Upper lobe of right lung (tissue), 1 donor: ENCODE results near the gene SCG3. TPM values are rescaled to one million over a fixed set of nuclear protein-coding genes. Genes with fewer than 3 reads are reported as not detected.

Experiments
- ATAC-seq: fragments of 200-7000 bp; cut with Tn5 transposase; one replicate; pipeline ENCODE4 v1.9.1; 2020; ENCODE audit warnings: mild to moderate bottlenecking, moderate library complexity
- DNase-seq: peaks from one replicate; pipeline ENCODE4 v3.0.0-alpha.2; 2020
- H3K27ac ChIP-seq: fragments of 200-600 bp; one replicate; pipeline ENCODE4 v1.8.0; 2022
- H3K27me3 ChIP-seq: fragments of 200-600 bp; one replicate; pipeline ENCODE4 v1.8.0; 2022; ENCODE audit warnings: mild to moderate bottlenecking
- H3K36me3 ChIP-seq: fragments of 200-600 bp; one replicate; pipeline ENCODE4 v1.8.0; 2022
- H3K4me1 ChIP-seq: fragments of 200-600 bp; one replicate; pipeline ENCODE4 v1.8.0; 2022
- H3K4me3 ChIP-seq: fragments of 200-600 bp; one replicate; pipeline ENCODE4 v1.8.0; 2022; ENCODE audit warnings: mild to moderate bottlenecking
- H3K9me3 ChIP-seq: fragments of 200-600 bp; one replicate; pipeline ENCODE4 v1.8.0; 2022
- intact Hi-C: fragments of 100-400 bp; cut with DNase I; formaldehyde crosslinking; loops from one replicate; pipeline ENCODE4 v1.11.0; 2022
- total RNA-seq: library from RNA; stranded (reverse); fragmentation: NEBNext Ultra II Directional; extraction: Animal tissue kit (Norgen Biotek cat#: 25700); gene quantifications from one replicate; pipeline ENCODE4 v1.2.1, GENCODE V29; 2021
- TF ChIP-seq, protein P1 (sequence below): fragments of 200-600 bp; IDR thresholded peaks from one replicate; pipeline ENCODE4 v1.8.0; 2022; ENCODE audit warnings: antibody characterized with exemption
- donor health status: DM: no; HTN: yes; CAD: no; lungs with severe emphysema.

SCG3 gene
- total RNA-seq, 1 donor from 2014 or later: 0.17 TPM

DNA sequence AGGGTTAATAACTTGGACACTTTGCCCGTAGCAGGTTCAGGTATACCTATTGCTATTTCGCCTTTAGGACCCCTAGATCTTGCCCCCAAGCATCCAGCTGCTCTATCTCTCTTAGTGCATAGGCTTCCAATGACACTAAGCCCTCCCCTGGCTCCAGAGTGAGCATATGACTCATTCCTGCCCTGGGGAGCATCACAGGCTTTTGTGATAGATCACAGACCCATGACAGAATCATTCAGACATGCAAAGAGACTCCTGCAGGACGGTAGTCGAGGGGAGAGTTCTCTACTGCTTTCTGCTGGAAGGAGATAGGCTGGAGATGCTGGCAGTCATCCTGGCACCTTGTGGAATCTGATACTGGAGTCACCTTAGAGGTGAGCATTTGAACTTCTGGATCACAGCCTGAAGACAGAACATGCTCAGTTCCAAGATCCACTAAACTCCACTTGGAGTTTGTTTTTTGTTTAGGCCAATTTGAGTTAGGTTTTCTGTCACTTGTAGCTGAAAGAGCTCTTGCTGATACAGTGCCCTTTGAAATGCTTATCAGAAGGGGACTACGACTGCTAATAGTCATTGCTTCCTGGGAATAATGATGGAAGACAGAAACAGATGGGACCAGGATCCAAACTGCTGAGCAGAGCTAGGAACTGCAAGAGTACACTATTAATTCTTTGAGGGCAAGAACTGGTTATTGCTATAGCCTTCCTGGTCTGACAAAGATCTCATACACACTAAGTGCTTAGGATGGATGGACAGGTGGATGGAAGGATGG, 45.2 kb downstream of the SCG3 start:
- intact Hi-C loops: no loop called here
- peaks cover 32% of the 10 kb centered on the region for H3K4me1 ChIP-seq
- H3K9me3 ChIP-seq: no peaks in the 10 kb centered on the region
- H3K27me3 ChIP-seq: no peaks in the 10 kb centered on the region
- no peak overlapping the region for H3K27ac ChIP-seq
- DNase-seq (no peak), ATAC-seq (peak; percentile 54)
- H3K36me3 ChIP-seq: peaks cover 19% of the 10 kb centered on the region
- H3K4me3 ChIP-seq: no peak overlapping the region
- TF ChIP-seq, protein P1, sequence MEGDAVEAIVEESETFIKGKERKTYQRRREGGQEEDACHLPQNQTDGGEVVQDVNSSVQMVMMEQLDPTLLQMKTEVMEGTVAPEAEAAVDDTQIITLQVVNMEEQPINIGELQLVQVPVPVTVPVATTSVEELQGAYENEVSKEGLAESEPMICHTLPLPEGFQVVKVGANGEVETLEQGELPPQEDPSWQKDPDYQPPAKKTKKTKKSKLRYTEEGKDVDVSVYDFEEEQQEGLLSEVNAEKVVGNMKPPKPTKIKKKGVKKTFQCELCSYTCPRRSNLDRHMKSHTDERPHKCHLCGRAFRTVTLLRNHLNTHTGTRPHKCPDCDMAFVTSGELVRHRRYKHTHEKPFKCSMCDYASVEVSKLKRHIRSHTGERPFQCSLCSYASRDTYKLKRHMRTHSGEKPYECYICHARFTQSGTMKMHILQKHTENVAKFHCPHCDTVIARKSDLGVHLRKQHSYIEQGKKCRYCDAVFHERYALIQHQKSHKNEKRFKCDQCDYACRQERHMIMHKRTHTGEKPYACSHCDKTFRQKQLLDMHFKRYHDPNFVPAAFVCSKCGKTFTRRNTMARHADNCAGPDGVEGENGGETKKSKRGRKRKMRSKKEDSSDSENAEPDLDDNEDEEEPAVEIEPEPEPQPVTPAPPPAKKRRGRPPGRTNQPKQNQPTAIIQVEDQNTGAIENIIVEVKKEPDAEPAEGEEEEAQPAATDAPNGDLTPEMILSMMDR: no peak

DNA sequence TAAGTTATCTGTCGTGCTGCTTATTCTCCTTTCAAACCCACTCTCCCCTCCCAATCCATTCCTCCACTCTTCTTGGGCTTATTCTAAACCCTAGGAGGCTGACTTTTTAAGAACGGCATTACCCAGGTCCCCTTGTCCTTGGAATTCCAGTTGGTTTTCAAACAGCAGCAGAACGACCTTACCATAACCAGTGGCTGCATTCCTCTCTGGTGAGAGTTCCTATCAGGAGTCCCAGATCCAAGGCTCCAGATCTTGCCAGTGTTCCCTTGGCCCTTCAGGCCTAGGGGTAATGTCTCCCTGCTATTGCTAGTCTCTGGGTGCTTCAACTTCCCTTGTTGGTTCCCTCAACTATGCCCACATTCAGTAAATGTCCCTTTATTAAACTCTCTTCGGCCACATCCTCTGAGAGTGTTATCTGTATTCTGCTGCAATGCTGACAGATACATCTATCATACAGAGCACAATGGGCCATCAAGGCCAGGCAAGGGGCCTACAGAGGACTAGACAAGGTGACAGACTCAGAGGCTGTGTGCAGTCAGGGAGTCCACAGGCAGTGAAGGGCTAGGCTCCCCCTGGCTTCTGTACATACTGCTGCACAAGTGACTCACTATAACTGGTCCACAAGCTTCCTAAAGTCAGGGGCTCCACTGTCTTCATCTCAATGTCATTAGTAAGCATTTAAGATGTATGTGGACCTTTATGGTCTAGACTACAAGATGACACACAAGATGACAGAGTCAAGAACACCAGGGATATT, 46.0 kb downstream of the SCG3 start:
- peaks cover 15% of the 10 kb centered on the region for H3K36me3 ChIP-seq
- TF ChIP-seq, protein P1: no peak
- H3K4me3 ChIP-seq: no peak overlapping the region
- no peak for DNase-seq
- H3K27me3 ChIP-seq: no peaks in the 10 kb centered on the region
- no peaks in the 10 kb centered on the region for H3K9me3 ChIP-seq
- intact Hi-C loops: no loop called here
- H3K4me1 ChIP-seq: peaks cover 41% of the 10 kb centered on the region
- peak; percentile 31 for ATAC-seq
- no peak overlapping the region for H3K27ac ChIP-seq

DNA sequence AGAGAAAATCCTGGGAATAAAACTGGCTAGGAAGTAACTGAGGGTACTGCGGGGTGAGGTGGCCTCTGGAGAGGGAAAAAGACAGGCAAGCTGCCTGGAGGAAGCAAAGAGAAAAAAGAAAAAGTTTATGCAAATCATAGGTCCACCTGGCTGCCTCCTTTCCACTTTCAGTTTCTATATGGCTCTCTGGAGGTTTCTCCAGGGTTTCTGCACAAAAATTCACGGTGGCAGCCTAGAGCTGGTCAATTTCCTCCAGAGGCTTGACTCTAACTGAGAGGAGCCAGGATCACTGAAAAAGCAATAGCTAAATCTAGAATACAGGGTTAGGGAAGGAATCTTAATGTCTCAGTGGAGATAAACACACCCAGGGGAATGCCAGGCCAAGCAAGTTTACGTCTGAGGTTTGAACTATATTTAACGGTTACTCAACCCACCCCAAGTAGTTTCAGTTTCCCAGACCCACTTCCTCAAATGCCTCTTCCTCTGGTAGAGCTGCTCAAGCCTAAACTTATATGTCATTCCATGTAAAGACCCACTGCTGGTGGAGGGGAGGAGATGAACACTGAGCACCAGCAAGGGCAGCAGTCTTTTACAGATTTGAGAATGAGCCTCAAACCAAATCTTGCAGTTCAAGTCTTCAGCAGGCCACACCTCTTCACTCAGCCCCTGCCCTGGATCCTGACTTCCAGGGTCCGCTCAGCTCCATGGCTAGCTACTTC, 50.4 kb downstream of the SCG3 start:
- Histone ChIP-seq H3K27ac (peak overlapping the region; percentile 88), H3K4me1 (peaks cover 45% of the 10 kb centered on the region), H3K9me3 (no peaks in the 10 kb centered on the region), H3K27me3 (no peaks in the 10 kb centered on the region), H3K4me3 (peak overlapping the region; percentile 47), H3K36me3 (no peaks in the 10 kb centered on the region)
- intact Hi-C loops: no loop called here
- ATAC-seq (peak; percentile 92), DNase-seq (no peak)
- TF ChIP-seq, protein P1: no peak

DNA sequence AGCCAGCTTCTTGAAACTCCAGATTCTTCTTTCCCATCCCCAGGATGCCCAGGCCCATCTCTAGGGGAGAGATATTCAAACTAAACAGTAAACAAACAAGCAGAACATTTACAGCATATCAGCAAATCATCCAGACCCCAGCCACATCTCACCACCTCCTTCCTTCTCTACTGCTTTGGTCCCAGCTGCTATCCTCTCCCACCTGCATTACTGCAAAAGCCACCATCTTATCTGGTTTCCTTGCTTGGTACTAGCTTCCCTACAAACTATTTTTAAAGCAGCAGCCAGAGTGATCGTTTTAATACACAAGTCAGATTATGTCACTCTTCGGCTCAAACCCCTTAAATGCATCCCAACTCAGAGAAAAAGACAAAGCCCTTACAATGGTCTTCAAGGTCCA, 51.3 kb downstream of the SCG3 start:
- no peak for DNase-seq
- H3K4me3 ChIP-seq: no peak overlapping the region
- intact Hi-C loops: no loop called here
- ATAC-seq: no peak
- peaks cover 44% of the 10 kb centered on the region for H3K4me1 ChIP-seq
- H3K27me3 ChIP-seq: no peaks in the 10 kb centered on the region
- H3K27ac ChIP-seq: peak overlapping the region; percentile 88
- TF ChIP-seq, protein P1: no peak
- no peaks in the 10 kb centered on the region for H3K9me3 ChIP-seq
- no peaks in the 10 kb centered on the region for H3K36me3 ChIP-seq

DNA sequence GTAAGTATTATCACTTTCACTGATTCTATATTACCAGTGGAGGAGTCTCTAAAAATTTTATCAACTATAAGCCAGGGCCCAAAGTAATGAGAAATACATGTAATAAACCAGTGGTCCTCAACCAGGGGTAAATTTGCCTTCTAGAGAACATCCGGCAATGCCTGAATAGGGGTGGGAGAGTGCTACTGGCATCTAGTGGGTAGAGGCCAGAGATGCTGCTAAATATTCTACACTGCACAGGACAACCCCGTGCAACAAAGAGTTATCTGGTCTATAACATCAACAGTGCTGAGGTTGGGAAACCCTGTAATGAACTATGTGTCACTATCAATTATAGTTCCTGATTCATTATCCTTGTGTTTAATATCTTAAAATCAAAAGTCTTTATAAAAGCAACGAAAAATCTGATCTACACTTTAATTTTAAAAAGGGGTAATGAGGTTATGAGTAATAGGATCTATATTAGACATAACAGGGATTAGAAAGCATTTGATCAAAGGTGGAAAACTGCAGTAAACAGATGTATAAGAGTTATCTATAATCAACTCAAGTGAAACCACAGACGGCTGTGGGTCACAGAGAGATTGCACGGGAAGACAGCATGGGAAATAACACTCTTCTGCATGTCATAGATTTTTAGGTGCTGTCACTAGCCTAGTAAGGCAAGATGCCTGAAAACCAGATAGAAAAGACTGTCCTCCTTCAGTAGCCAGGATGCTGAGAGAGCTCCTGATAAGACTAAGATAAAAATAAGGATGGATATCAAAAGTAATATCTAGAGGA, 54.1 kb downstream of the SCG3 start:
- peaks cover 47% of the 10 kb centered on the region for H3K4me1 ChIP-seq
- H3K27me3 ChIP-seq: no peaks in the 10 kb centered on the region
- TF ChIP-seq, protein P1: no peak
- no peaks in the 10 kb centered on the region for H3K36me3 ChIP-seq
- no peak for ATAC-seq
- H3K27ac ChIP-seq: no peak overlapping the region
- intact Hi-C loops: no loop called here
- peak overlapping the region; percentile 83 for H3K4me3 ChIP-seq
- H3K9me3 ChIP-seq: no peaks in the 10 kb centered on the region
- no peak for DNase-seq
